ENCODE data around the gene SLC44A2.

SLC44A2 gene

GRCh38 chr19:10625003-10625761, at the start of gene SLC44A2:
TSS of gene SLC44A2 (plus strand) at chr19:10625553. CDS start at chr19:10625634, 81 bp downstream.
- TF ChIP-seq CTCF (conservative IDR thresholded peaks at IDR 0.05; ENCODE audit: low read depth, low read length) = no peak
- DNase-seq (ENCODE audit: low read depth) = peak; percentile 71
- peak within 1 kb of the TSS; percentile 60 for H3K4me3 ChIP-seq (ENCODE audit: low read depth, low read length)

GRCh38 chr19:10577951-10578350, 47.4 kb upstream of the SLC44A2 start:
- H3K4me3 ChIP-seq (ENCODE audit: low read depth, low read length) = no peak overlapping the region
- no peak for TF ChIP-seq CTCF (conservative IDR thresholded peaks at IDR 0.05; ENCODE audit: low read depth, low read length)
- no peak for DNase-seq (ENCODE audit: low read depth)

GRCh38 chr19:10580979-10581631, 44.2 kb upstream of the SLC44A2 start:
- peak; percentile 99 for TF ChIP-seq CTCF (conservative IDR thresholded peaks at IDR 0.05; ENCODE audit: low read depth, low read length)
- H3K4me3 ChIP-seq (ENCODE audit: low read depth, low read length) = no peak overlapping the region
- peak; percentile 96 for DNase-seq (ENCODE audit: low read depth)

GRCh38 chr19:10582091-10582490, 43.3 kb upstream of the SLC44A2 start:
- TF ChIP-seq CTCF (conservative IDR thresholded peaks at IDR 0.05; ENCODE audit: low read depth, low read length) = no peak
- no peak overlapping the region for H3K4me3 ChIP-seq (ENCODE audit: low read depth, low read length)
- DNase-seq (ENCODE audit: low read depth) = no peak

GRCh38 chr19:10583036-10583776, 42.1 kb upstream of the SLC44A2 start:
- DNase-seq (ENCODE audit: low read depth) = no peak
- no peak for TF ChIP-seq CTCF (conservative IDR thresholded peaks at IDR 0.05; ENCODE audit: low read depth, low read length)
- H3K4me3 ChIP-seq (ENCODE audit: low read depth, low read length) = no peak overlapping the region

- no peak overlapping the region for H3K4me3 ChIP-seq (ENCODE audit: low read depth, low read length)
- DNase-seq (ENCODE audit: low read depth) = no peak
- TF ChIP-seq CTCF (conservative IDR thresholded peaks at IDR 0.05; ENCODE audit: low read depth, low read length) = no peak
Measured at GRCh38 chr19:10586396-10586795, 39.0 kb upstream of the SLC44A2 start.
